GM19023 (cell line): ENCODE results near the gene NTM.

ENCODE experiments used
- ATAC-seq: cut with Tn5 transposase; IDR thresholded peaks from one replicate; pipeline ENCODE4 v1.9.1; 2021; ENCODE audit warnings: mild to moderate bottlenecking, moderate library complexity; ENCODE audit not compliant: unreplicated experiment

The NTM gene

GRCh38 chr11:131682373-131683015, 312.1 kb downstream of the NTM start:
- ATAC-seq: no peak

- ATAC-seq: no peak
These were observed 312.7 kb downstream of the NTM start for GRCh38 chr11:131683131-131683530.

GRCh38 chr11:131683666-131684065, 313.3 kb downstream of the NTM start:
- ATAC-seq: no peak

GRCh38 chr11:131684111-131685060, 314.0 kb downstream of the NTM start:
- ATAC-seq: no peak

- ATAC-seq: no peak
These were observed 314.8 kb downstream of the NTM start for GRCh38 chr11:131685206-131685605.

- no peak for ATAC-seq
These were observed 315.5 kb downstream of the NTM start for GRCh38 chr11:131685906-131686305.

- ATAC-seq: no peak
These were observed 316.4 kb downstream of the NTM start for GRCh38 chr11:131686836-131687235.

GRCh38 chr11:131687291-131688047, 317.1 kb downstream of the NTM start:
- no peak for ATAC-seq

- peak; percentile 63 for ATAC-seq
These were observed 317.8 kb downstream of the NTM start for GRCh38 chr11:131688048-131688693.

GRCh38 chr11:131689049-131689925, 318.9 kb downstream of the NTM start:
- no peak for ATAC-seq

GRCh38 chr11:131690362-131690761, 319.9 kb downstream of the NTM start:
- no peak for ATAC-seq

GRCh38 chr11:131690776-131691175, 320.4 kb downstream of the NTM start:
- ATAC-seq: no peak

- ATAC-seq: no peak
These were observed 321.0 kb downstream of the NTM start for GRCh38 chr11:131691181-131692041.

- no peak for ATAC-seq
These were observed 321.7 kb downstream of the NTM start for GRCh38 chr11:131692151-131692550.

GRCh38 chr11:131692961-131693360, 322.5 kb downstream of the NTM start:
- ATAC-seq: no peak

GRCh38 chr11:131693756-131694155, 323.3 kb downstream of the NTM start:
- ATAC-seq: no peak

- peak; percentile 87 for ATAC-seq
These were observed 324.4 kb downstream of the NTM start for GRCh38 chr11:131694526-131695424.

GRCh38 chr11:131695889-131696429, 325.5 kb downstream of the NTM start:
- ATAC-seq: no peak
